SW 1271 (cell line): Measurements from ENCODE around the gene TGM5.
"Not testable (repeated sequence)": the region's sequence is repeated elsewhere in the genome, so short reads cannot be mapped to it uniquely, and the experiment has no call there.

Experiments used
- DNase-seq, 2 experiments: peaks; one replicate each; lab custom pipeline; 2025; lab: John Stamatoyannopoulos, UW

TGM5 gene

GRCh38 chr15:43249236-43249635 lies 17.5 kb downstream of the TGM5 start:
- DNase-seq: no peak

GRCh38 chr15:43246261-43246774 lies 20.4 kb downstream of the TGM5 start:
- DNase-seq: no peak

GRCh38 chr15:43244092-43244491 lies 22.6 kb downstream of the TGM5 start:
- DNase-seq: no peak

DNA sequence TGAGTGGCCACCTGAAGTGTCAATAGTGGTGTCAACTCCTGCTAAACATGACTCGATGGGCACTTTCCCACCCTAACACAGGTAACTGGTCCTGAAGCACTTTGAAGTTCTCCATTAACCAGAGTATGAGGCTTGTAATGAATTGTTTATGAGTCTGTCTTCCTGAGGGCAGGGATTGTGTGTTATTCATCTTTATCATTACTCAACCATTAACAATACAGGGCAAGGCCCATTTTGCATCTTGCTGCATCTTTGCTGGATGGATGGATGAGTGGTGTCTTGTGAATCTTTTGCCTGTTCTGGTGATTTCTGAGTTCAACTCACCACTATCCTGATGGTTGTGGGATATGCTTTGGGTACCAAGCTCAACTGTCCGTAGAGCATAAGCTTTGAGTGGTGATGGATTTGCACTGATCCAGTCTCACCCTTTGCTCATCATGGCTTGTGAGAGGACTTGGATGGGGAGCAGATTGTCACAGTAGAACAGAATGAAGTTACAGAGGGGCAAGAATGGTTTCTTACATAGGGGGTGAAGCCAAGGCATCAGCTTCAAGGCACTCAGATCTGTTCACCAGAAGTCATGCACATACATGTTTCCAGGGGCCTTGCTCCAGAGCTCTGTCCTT lies 23.6 kb downstream of the TGM5 start:
- no peak for DNase-seq

- DNase-seq: no peak
Measured at GRCh38 chr15:43242616-43243015, 24.1 kb downstream of the TGM5 start.

DNA sequence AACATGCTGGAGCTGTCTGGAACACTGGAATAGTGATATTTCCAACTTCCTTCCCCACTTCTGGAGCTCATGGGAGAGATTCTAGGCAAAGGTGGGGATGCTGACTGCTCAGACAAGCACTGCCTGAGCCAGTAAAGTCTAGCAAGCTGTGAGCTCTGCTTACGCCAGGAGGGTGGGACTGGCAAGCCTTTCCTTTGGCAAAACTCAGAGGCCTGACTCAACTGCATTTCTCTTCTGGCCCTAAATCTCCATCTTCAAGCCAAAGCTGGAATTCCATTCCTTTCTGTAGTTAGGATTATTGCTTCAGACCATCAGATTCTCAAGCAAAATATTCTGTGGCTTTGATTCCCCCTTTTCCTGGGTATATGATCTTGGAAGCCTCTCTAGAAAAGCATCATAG lies 25.6 kb downstream of the TGM5 start:
- DNase-seq: no peak

DNA sequence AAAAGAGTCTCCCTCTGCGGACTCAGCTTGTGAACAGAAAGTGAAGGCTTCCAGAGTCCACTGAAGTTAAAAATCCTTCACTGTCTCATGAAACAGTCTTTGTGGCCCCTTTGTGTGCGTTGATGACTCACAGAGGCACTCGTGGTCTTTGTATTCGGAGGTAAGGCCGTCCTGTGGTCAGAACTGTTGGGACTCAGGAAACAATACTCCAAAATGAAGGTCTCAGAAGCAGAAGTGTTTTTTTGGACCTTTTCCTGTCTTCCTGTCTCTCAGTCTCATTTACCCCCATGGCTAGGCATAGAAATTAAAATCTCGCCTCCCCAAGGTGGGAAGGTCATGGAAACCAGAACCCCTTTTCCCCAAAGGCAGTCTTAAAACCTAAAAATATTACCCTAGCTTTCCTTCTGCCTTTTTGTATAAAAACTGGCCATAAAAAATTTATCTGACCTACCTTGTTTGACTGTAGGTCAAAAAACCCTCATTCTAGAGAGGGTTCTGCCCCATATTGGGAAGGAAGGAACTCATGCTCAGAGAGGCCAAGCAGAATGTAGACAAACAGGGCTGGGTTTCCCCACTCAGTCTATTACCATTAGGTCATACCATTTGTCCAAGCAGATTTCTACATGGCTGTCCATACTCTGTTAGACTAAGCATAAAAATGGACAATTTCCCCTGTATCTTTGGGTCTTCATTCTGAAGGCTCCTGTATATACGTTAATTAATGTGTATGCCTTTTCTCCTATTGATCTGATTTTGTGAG lies 26.8 kb downstream of the TGM5 start:
- DNase-seq: no peak

- no peak for DNase-seq
Measured at GRCh38 chr15:43238671-43239131, 28.0 kb downstream of the TGM5 start.

- no peak for DNase-seq
Measured at GRCh38 chr15:43237842-43238470, 28.8 kb downstream of the TGM5 start.

GRCh38 chr15:43235536-43235935 lies 31.2 kb downstream of the TGM5 start:
- DNase-seq: no peak

DNA sequence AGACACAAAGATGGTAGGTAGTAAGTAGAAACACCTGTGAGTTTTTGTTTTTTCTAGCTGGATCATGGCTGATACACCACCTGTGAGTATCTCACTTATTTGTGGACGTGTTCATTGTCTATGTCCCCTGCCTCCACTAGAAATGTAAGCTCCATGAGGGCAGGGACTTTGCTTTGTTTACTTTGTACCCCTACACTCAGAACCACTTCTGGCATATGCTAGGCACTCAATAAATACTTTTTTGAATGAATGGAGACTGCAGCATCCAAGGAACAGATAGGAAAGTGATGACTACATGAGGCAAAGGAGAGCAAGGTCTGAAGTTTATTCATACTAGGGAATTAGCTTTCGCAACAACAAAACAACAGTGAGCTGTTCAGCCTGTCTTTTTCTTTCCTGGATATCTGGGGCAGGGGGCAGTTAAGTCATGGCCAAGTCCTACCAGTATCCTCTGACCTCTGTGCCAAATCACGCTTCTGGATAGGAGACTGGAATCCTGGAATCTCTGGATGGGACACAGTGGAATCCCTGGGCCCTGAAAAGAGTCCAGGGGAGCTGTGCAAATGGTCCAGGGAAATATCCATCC lies 34.3 kb downstream of the TGM5 start:
- no peak for DNase-seq

DNA sequence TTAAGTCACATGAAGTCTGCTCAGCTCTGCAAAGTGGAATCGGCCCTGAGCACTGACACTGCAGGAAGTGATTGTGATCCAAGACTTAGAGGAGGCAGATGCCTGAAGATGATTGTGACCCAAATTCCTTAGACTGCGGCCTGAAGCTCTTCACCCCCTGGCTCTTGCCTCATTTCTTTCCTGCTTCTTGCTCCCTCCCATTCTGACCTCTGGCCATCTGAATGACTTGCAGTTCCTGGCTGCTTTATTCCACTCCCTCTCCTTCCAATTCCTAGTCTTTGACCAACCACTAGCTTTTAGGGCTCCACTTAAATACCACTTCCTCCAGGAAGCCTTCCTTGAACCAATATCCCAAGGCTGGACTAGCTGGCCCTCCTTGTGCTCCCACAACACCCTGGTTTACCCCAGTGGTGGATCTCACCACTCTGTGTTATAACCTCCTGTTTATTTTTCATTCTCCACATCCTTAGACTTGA lies 36.0 kb downstream of the TGM5 start:
- DNase-seq: no peak

DNA sequence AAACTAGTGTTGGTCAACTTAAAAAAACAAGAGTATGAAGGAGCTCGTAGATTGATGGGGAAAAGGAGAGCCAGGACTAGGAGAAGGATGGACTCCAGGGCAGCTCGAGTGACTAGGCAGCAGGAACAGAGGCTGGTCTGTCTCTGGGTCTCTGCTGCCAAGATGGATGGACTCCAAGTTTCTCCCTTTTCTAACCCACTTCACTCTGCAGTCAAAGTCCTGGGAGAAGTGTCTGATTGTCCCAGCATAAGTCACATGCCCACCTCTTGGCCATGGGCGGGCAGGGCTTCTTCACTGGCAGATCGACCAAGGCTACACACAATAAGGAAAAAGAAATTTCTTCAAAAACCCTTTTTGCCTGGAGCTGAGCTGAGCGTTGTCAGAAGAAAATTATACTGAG lies 36.8 kb downstream of the TGM5 start:
- no peak for DNase-seq

- no peak for DNase-seq
Measured at GRCh38 chr15:43226436-43227305, 40.1 kb downstream of the TGM5 start.

DNA sequence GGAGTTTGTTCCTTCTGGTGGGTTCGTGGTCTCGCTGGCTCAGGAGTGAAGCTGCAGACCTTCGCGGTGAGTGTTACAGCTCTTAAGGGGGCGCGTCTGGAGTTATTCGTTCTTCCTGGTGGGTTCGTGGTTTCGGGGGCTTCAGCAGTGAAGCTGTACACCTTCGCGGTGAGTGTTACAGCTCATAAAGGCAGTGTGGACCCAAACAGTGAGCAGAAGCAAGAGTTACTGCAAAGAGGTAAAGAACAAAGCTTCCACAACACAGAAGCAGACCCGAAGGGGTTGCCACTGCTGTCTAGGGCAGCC lies 40.8 kb downstream of the TGM5 start:
- not testable (repeated sequence) for DNase-seq

GRCh38 chr15:43225201-43225949 lies 41.4 kb downstream of the TGM5 start:
- DNase-seq: peak in 1 of 2 experiments; percentile 12

DNA sequence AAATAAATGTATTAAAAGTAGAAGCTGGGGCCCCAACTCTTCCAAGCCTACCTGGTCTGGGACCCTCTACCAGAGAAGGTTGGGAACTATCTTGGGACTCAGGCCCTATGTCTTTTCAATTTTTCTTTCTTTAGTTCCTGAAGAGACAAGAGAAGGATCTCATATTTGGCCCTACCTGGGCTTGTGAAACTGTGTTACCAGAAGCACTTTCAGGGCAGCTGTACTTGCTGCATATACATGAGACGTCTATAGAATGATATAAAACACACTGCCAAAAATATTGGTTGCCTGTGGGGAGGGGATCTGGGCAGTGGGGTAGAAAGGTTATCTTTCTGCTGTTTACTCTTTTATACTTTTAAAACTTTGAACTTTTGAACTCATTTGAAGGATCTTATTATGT lies 45.3 kb downstream of the TGM5 start:
- DNase-seq: no peak

GRCh38 chr15:43220991-43221403 lies 45.7 kb downstream of the TGM5 start, which contains the start of gene EPB42:
EPB42 (minus strand) TSS chr15:43221018; CDS start chr15:43220825, 193 bp downstream.
- DNase-seq: no peak

DNA sequence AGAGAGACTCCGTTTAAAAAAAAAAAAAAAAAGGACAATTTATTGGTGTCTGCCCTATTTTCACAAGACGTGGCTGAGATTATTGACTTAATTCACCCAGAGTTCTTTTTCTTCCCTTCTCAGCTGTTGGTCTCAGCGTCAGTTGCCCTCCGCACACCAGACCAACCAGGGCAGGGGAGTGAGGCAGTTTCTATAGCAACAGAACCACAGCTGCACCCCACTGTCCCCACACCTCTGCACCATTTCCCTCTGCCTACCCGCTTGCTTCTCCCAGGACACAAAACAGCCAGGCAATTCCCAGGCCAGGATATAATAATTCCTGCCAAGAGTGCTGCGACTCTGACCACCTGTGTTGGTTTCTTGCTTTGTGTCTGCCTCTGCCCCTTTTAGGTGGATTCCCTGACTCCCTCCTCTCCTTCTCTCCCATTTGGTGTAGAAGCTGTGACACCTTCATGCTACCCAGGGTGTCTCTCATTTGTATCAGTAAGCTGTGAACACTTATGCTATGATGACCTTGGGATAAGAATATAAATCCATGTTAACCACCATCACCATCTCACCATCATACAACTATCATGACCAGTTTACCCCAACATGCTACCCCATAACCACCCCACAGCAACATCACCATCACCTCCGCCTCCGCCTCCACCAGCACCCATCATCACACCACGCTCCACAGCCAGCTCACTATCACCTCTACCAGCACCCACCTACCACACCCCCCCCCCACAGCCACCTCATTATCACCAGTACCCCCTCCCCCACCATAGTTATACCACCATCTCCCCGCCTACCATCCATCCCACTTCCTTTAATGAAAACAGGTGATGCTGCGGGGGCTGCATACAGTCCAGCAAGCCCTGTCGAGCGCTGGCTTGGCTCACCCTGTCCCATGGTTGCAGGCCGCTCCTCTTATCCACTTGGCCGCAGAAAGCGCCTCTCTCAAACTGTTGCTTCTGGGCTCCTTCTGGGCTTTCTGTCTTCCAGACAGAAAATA lies 46.5 kb downstream of the TGM5 start:
- no peak for DNase-seq
